GM12878 (cell line): Measurements from ENCODE around the gene CCDC172. TPM values are rescaled to one million over a fixed set of nuclear protein-coding genes. Genes with fewer than 3 reads are reported as not detected.

ENCODE experiments used
- ATAC-seq: fragments of 200-7000 bp; cut with Tn5 transposase; 3 replicates; pipeline ENCODE4 v1.9.1; 2020; ENCODE audit warnings: mild to moderate bottlenecking, moderate library complexity
- BruUV-seq: library from RNA; stranded (reverse); fragments of 400-500 nt; replicated peaks from 2 replicates; lab custom pipeline; 2021; lab: Mats Ljungman, UMichigan
- CTCF ChIA-PET: fragments of 300-600 bp; sonication (Branson Sonifier 250); formaldehyde crosslinking; extraction: SDS; loops from one replicate; lab custom pipeline; 2021; ENCODE audit warnings: inconsistent platforms; lab: Yijun Ruan, JAX
- POLR2A ChIA-PET: fragments of 350-600 bp; formaldehyde crosslinking; extraction: SDS; loops from one replicate; lab custom pipeline; 2021; ENCODE audit warnings: inconsistent platforms; lab: Charles Lee
- RAD21 ChIA-PET: fragments of 300-600 bp; sonication (Branson Sonifier 250); formaldehyde crosslinking; loops from one replicate; lab custom pipeline; 2023; ENCODE audit warnings: antibody characterized with exemption; ENCODE audit not compliant: unreplicated experiment; lab: Charles Lee
- SMC1A ChIA-PET: fragments of 300-600 bp; sonication (Branson Sonifier 250); formaldehyde crosslinking; loops from one replicate; lab custom pipeline; 2023; ENCODE audit not compliant: unreplicated experiment, uncharacterized antibody; lab: Charles Lee
- DNase-seq: peaks from one replicate; pipeline ENCODE4 v3.0.0-alpha.2; 2011; ENCODE audit warnings: low read depth, low spot score
- FAIRE-seq: peaks from 3 replicates; lab custom pipeline; 2011; peaks lifted over from hg19 to GRCh38; lab: Jason Lieb, UNC
- H2AFZ ChIP-seq: 2 replicates; pipeline ENCODE4 v1.6.0; 2011; ENCODE audit warnings: low read depth, low read length, control low read depth; ENCODE audit not compliant: control insufficient read depth
- H3K27ac ChIP-seq: 2 replicates; pipeline ENCODE4 v1.5.1; 2011; ENCODE audit warnings: control low read depth; ENCODE audit not compliant: control insufficient read depth, insufficient read depth
- H3K27me3 ChIP-seq, 2 experiments: replicated peaks in 1 of 2; 2 replicates each; pipeline versions ENCODE4 v1.6.0 to v1.6.1; 2011; ENCODE audit warnings: low read length in 1 of 2; ENCODE audit not compliant: control insufficient read depth in 2 of 2, insufficient read depth in 2 of 2
- H3K36me3 ChIP-seq, 2 experiments: 2 replicates each; pipeline ENCODE4 v1.5.1; 2011; ENCODE audit warnings: low read length in 1 of 2; ENCODE audit not compliant: control insufficient read depth in 2 of 2, insufficient read depth in 2 of 2
- H3K4me1 ChIP-seq: 2 replicates; pipeline ENCODE4 v1.6.1; 2011; ENCODE audit warnings: mild to moderate bottlenecking, low read length, moderate library complexity, mixed read lengths; ENCODE audit not compliant: control insufficient read depth, insufficient read depth
- H3K4me2 ChIP-seq: 2 replicates; pipeline ENCODE4 v1.6.0; 2011; ENCODE audit warnings: control low read depth; ENCODE audit not compliant: control insufficient read depth, insufficient read depth
- H3K4me3 ChIP-seq: fragments of 200-600 bp; sonication (generic); 2 replicates; pipeline ENCODE4 v1.5.1; 2016
- H3K79me2 ChIP-seq: 2 replicates; pipeline ENCODE4 v1.6.0; 2011; ENCODE audit warnings: low read length; ENCODE audit not compliant: control insufficient read depth, insufficient read depth
- H3K9ac ChIP-seq: 2 replicates; pipeline ENCODE4 v1.8.0; 2011; ENCODE audit warnings: low read length, control low read depth, mixed read lengths; ENCODE audit not compliant: control insufficient read depth, insufficient read depth
- H3K9me3 ChIP-seq: replicated peaks from 3 replicates; pipeline ENCODE4 v1.5.1; 2011; ENCODE audit warnings: mild to moderate bottlenecking, low read length; ENCODE audit not compliant: control insufficient read depth, insufficient read depth
- H4K20me1 ChIP-seq: 2 replicates; pipeline ENCODE4 v1.6.0; 2011; ENCODE audit not compliant: control insufficient read depth, insufficient read depth
- CBFB ChIP-seq: IDR thresholded peaks from 2 replicates; pipeline ENCODE4 v1.6.1; 2016; ENCODE audit warnings: antibody characterized with exemption, low read depth
- CHD4 ChIP-seq: fragments of 200-600 bp; sonication (generic); IDR thresholded peaks from 2 replicates; pipeline ENCODE4 v1.6.1; 2016; ENCODE audit warnings: mild to moderate bottlenecking
- CTCF ChIP-seq, 3 experiments: IDR thresholded peaks in 2 of 3; conservative IDR thresholded peaks in 1 of 3; 2 replicates each; pipeline ENCODE4 v1.5.1; 2011; ENCODE audit warnings: low read depth in 3 of 3, low read length in 3 of 3, mild to moderate bottlenecking in 3 of 3, control low read depth in 2 of 3, moderate library complexity in 2 of 3, inconsistent platforms in 1 of 3, mixed read lengths in 1 of 3; ENCODE audit not compliant: control insufficient read depth in 2 of 3, insufficient read depth in 1 of 3; ENCODE audit errors: extremely low read depth in 1 of 3
- MEF2A ChIP-seq: IDR thresholded peaks from 2 replicates; pipeline ENCODE4 v1.6.1; 2011; ENCODE audit warnings: low read depth, mild to moderate bottlenecking, low read length, moderate library complexity; ENCODE audit not compliant: insufficient read depth
- NFXL1 ChIP-seq: fragments of 450-650 bp; IDR thresholded peaks from 2 replicates; pipeline ENCODE4 v1.6.1; 2017; ENCODE audit warnings: antibody characterized with exemption, mild to moderate bottlenecking, borderline replicate concordance
- RAD21 ChIP-seq: IDR thresholded peaks from 2 replicates; pipeline ENCODE4 v1.6.1; 2011; ENCODE audit warnings: mild to moderate bottlenecking, low read depth, low read length, moderate library complexity; ENCODE audit not compliant: insufficient read depth
- RCOR1 ChIP-seq: conservative IDR thresholded peaks from 2 replicates; pipeline ENCODE4 v1.6.1; 2012; ENCODE audit warnings: low read depth, low read length, improper control_type of control experiment
- RELA ChIP-seq: fragments of 450-650 bp; IDR thresholded peaks from 2 replicates; pipeline ENCODE4 v1.8.0; 2014; ENCODE audit warnings: borderline replicate concordance; ENCODE audit not compliant: partially characterized antibody
- REST ChIP-seq: IDR thresholded peaks from 2 replicates; pipeline ENCODE4 v1.6.1; 2012; ENCODE audit warnings: mild to moderate bottlenecking, low read depth, low read length
- SMAD1 ChIP-seq: fragments of 450-650 bp; IDR thresholded peaks from 2 replicates; pipeline ENCODE4 v1.6.1; 2018; ENCODE audit warnings: mild to moderate bottlenecking, low read depth; ENCODE audit not compliant: partially characterized antibody
- SMARCA5 ChIP-seq: fragments of 450-650 bp; IDR thresholded peaks from 2 replicates; pipeline ENCODE4 v1.6.1; 2017; ENCODE audit warnings: mild to moderate bottlenecking
- SMC3 ChIP-seq: IDR thresholded peaks from 2 replicates; pipeline ENCODE4 v1.6.1; 2011; ENCODE audit warnings: low read length, improper control_type of control experiment, borderline replicate concordance
- ZNF622 ChIP-seq: fragments of 450-650 bp; IDR thresholded peaks from 2 replicates; pipeline ENCODE4 v1.6.1; 2017; ENCODE audit warnings: mild to moderate bottlenecking, inconsistent platforms
- WGBS: methylation state at CpG from one replicate; pipeline ENCODE4 v1.1.6; 2016; ENCODE audit warnings: low lambda C conversion rate; ENCODE audit not compliant: insufficient replicate concordance, insufficient coverage; ENCODE audit errors: missing lambda C conversion rate; 5-methylcytosine and 5-hydroxymethylcytosine counted together
- in situ Hi-C: fragments of 300-500 bp; cut with MboI; formaldehyde crosslinking; loops from 9 replicates; pipeline ENCODE4 v1.14.3; 2018; ENCODE audit warnings: mixed read lengths
- intact Hi-C: fragments of 100-400 bp; cut with micrococcal nuclease; formaldehyde crosslinking; loops from one replicate; pipeline ENCODE4 v1.14.2; 2022; ENCODE audit not compliant: unreplicated experiment
- polyA plus RNA-seq, 11 experiments: library from polyadenylated mRNA; depleted of rRNA in 4 of 11; unstranded in 6 of 11; stranded (reverse) in 5 of 11; fragments of >200 nt; fragmentation: Nextera tagmentation in 4 of 11; fragmentation: Illumina TruSeq in 1 of 11; extraction: Ambion mirVana in 4 of 11; extraction: Trizol in 1 of 11; gene quantifications; 1 replicate in 1 of 11; 2 replicates in 10 of 11; pipeline versions ENCODE4 v1.2.1 to v1.2.3, GENCODE V29; 2011 to 2016; ENCODE audit warnings: inconsistent platforms in 2 of 11, missing spikeins in 2 of 11, low read depth in 1 of 11
- total RNA-seq, 4 experiments: library from RNA; depleted of rRNA in 3 of 4; stranded (reverse); fragments of >200 nt in 3 of 4; fragmentation: Illumina TruSeq in 1 of 4; extraction: Trizol in 1 of 4; gene quantifications; 2 replicates each; pipeline versions ENCODE4 v1.2.1 to v1.2.3, GENCODE V29; 2013 to 2021

Gene CCDC172
- total and polyA plus RNA-seq, 10 of the 15 experiments (the other 5 are each of a cell fraction or from before 2014, with no cell fraction given), result not detected

- CTCF ChIA-PET, result interaction anchor here (0.7 to 1.6 kb wide), 6 partner anchors 9 to 678 kb away, joined by 3 to 7 read pairs (median 3); no protein-coding TSS in a partner anchor
- in situ Hi-C loops, result no loop called here
- DNase-seq, result no peak
Measured at GRCh38 chr10:116385994-116386809, 62.0 kb downstream of the CCDC172 start.

More at GRCh38 chr10:116385994-116386809, 62.0 kb downstream of the CCDC172 start:
- FAIRE-seq, result no peak
- Histone ChIP-seq H4K20me1 (no peaks in the 10 kb centered on the region), H3K36me3 (no peaks in the 10 kb centered on the region), H3K4me2 (no peak overlapping the region), H3K79me2 (no peaks in the 10 kb centered on the region), H3K27me3 (no peaks in the 10 kb centered on the region), H3K27ac (no peak overlapping the region), H3K9me3 (no peaks in the 10 kb centered on the region), H2AFZ (no peak overlapping the region), H3K4me3 (no peak overlapping the region), H3K9ac (no peak overlapping the region), H3K4me1 (no peaks in the 10 kb centered on the region)
- peak; percentile 34; the same call in 2 of the 3 replicates for ATAC-seq
- ChIA-PET POLR2A (no interaction called here), SMC1A (interaction anchor here (0.5 to 1.1 kb wide), 3 partner anchors 98 to 1220 kb away, joined by 3 to 4 read pairs (median 3); no protein-coding TSS in a partner anchor), RAD21 (no interaction called here)
- WGBS, result 0% methylated on average over 1 of the region's 1 CpG
- intact Hi-C loops, result loop anchor here (5.0 kb wide), 3 partner anchors 589 to 1029 kb away; no protein-coding TSS in a partner anchor
- no peak for TF ChIP-seq REST
- TF ChIP-seq RCOR1, result no peak
- TF ChIP-seq RELA, result no peak
- no peak for TF ChIP-seq ZNF622
- peak; percentile 26; the same call in 1 of the 2 replicates for TF ChIP-seq SMC3
- no peak for TF ChIP-seq CBFB
- no peak for TF ChIP-seq CHD4
- TF ChIP-seq MEF2A, result no peak
- TF ChIP-seq SMAD1, result no peak
- no peak for TF ChIP-seq SMARCA5
- no peak for TF ChIP-seq NFXL1
- 0 out of 2 replicates have a peak, but pooled peaks have one; percentile 26 for TF ChIP-seq RAD21
- TF ChIP-seq CTCF (IDR thresholded peaks at IDR 0.05 in 2 of 3, conservative IDR thresholded peaks at IDR 0.05 in 1 of 3; ENCODE audit: control insufficient read depth in 2 of 3, extremely low read depth in 1 of 3, insufficient read depth in 1 of 3, low read depth in 3 of 3, low read length in 3 of 3), result peak; percentile 25 to 48 (median 28); a peak in 4 of 6 replicates
- BruUV-seq, result no TSS peak
